NT2/D1 (cell line): Measurements from ENCODE around the gene NBDY.

Experiments used
- DNase-seq: peaks from one replicate; pipeline ENCODE4 v3.0.0-alpha.2; 2011; ENCODE audit warnings: low read depth, low spot score
- H3K27me3 ChIP-seq: 2 replicates; pipeline ENCODE4 v1.6.0; 2011; ENCODE audit warnings: mild to moderate bottlenecking; ENCODE audit not compliant: insufficient read length, insufficient read depth
- H3K36me3 ChIP-seq: 2 replicates; pipeline ENCODE4 v1.6.1; 2011; ENCODE audit warnings: mild to moderate bottlenecking, low read length, mixed read lengths; ENCODE audit not compliant: insufficient read depth, insufficient read length
- H3K4me1 ChIP-seq: 2 replicates; pipeline ENCODE4 v1.5.1; 2011; ENCODE audit not compliant: insufficient read depth, insufficient read length
- H3K4me3 ChIP-seq: 2 replicates; pipeline ENCODE4 v1.5.1; 2011; ENCODE audit warnings: low read depth; ENCODE audit not compliant: insufficient read length
- H3K9ac ChIP-seq: 2 replicates; pipeline ENCODE4 v1.6.0; 2011; ENCODE audit warnings: low read depth; ENCODE audit not compliant: insufficient read length
- H3K9me3 ChIP-seq: 2 replicates; pipeline ENCODE4 v1.5.1; 2011; ENCODE audit warnings: mild to moderate bottlenecking, low read length; ENCODE audit not compliant: insufficient read depth
- SUZ12 ChIP-seq: IDR thresholded peaks from 2 replicates; pipeline ENCODE4 v1.6.1; 2011; ENCODE audit not compliant: insufficient read length, insufficient read depth; ENCODE audit errors: extremely low read depth
- YY1 ChIP-seq: IDR thresholded peaks from 2 replicates; pipeline ENCODE4 v1.6.1; 2011; ENCODE audit not compliant: insufficient read length, insufficient read depth
- ZNF274 ChIP-seq: IDR thresholded peaks from 2 replicates; pipeline ENCODE4 v1.6.1; 2011; ENCODE audit warnings: mild to moderate bottlenecking, low read depth, low read length

The NBDY gene

GRCh38 chrX:56792270-56793111 lies 63.4 kb downstream of the NBDY start:
- H3K9me3 ChIP-seq, result no peaks in the 10 kb centered on the region
- no peaks in the 10 kb centered on the region for H3K27me3 ChIP-seq
- H3K36me3 ChIP-seq, result peaks cover 39% of the 10 kb centered on the region
- no peak for DNase-seq
- no peak overlapping the region for H3K4me3 ChIP-seq
- TF ChIP-seq ZNF274 (no peak), YY1 (no peak), SUZ12 (no peak)
- H3K4me1 ChIP-seq, result no peaks in the 10 kb centered on the region
- H3K9ac ChIP-seq, result no peak overlapping the region

GRCh38 chrX:56793112-56793430 lies 64.0 kb downstream of the NBDY start:
- no peak overlapping the region for H3K4me3 ChIP-seq
- TF ChIP-seq ZNF274 (no peak), SUZ12 (no peak), YY1 (no peak)
- peaks cover 39% of the 10 kb centered on the region for H3K36me3 ChIP-seq
- no peaks in the 10 kb centered on the region for H3K9me3 ChIP-seq
- H3K4me1 ChIP-seq, result no peaks in the 10 kb centered on the region
- no peak overlapping the region for H3K9ac ChIP-seq
- no peak for DNase-seq
- H3K27me3 ChIP-seq, result no peaks in the 10 kb centered on the region

GRCh38 chrX:56793521-56794320 lies 64.7 kb downstream of the NBDY start:
- no peaks in the 10 kb centered on the region for H3K27me3 ChIP-seq
- H3K9ac ChIP-seq, result no peak overlapping the region
- peaks cover 43% of the 10 kb centered on the region for H3K36me3 ChIP-seq
- TF ChIP-seq SUZ12, result no peak
- TF ChIP-seq YY1, result no peak
- no peak for TF ChIP-seq ZNF274
- no peaks in the 10 kb centered on the region for H3K4me1 ChIP-seq
- no peaks in the 10 kb centered on the region for H3K9me3 ChIP-seq
- H3K4me3 ChIP-seq, result no peak overlapping the region
- DNase-seq, result no peak

GRCh38 chrX:56794404-56795230 lies 65.6 kb downstream of the NBDY start:
- no peaks in the 10 kb centered on the region for H3K27me3 ChIP-seq
- H3K4me3 ChIP-seq, result no peak overlapping the region
- no peaks in the 10 kb centered on the region for H3K4me1 ChIP-seq
- peaks cover 42% of the 10 kb centered on the region for H3K36me3 ChIP-seq
- H3K9ac ChIP-seq, result no peak overlapping the region
- no peak for DNase-seq
- TF ChIP-seq SUZ12 (no peak), ZNF274 (no peak), YY1 (no peak)
- no peaks in the 10 kb centered on the region for H3K9me3 ChIP-seq

GRCh38 chrX:56795309-56795868 lies 66.3 kb downstream of the NBDY start:
- DNase-seq, result no peak
- H3K27me3 ChIP-seq, result no peaks in the 10 kb centered on the region
- H3K4me3 ChIP-seq, result no peak overlapping the region
- no peaks in the 10 kb centered on the region for H3K4me1 ChIP-seq
- no peak overlapping the region for H3K9ac ChIP-seq
- H3K36me3 ChIP-seq, result peaks cover 35% of the 10 kb centered on the region
- TF ChIP-seq SUZ12 (no peak), YY1 (no peak), ZNF274 (no peak)
- H3K9me3 ChIP-seq, result no peaks in the 10 kb centered on the region

- Histone ChIP-seq H3K27me3 (no peaks in the 10 kb centered on the region), H3K9me3 (no peaks in the 10 kb centered on the region), H3K4me1 (no peaks in the 10 kb centered on the region), H3K9ac (no peak overlapping the region), H3K36me3 (peaks cover 31% of the 10 kb centered on the region), H3K4me3 (no peak overlapping the region)
- no peak for DNase-seq
- TF ChIP-seq SUZ12, result no peak
- no peak for TF ChIP-seq ZNF274
- no peak for TF ChIP-seq YY1
These were observed 67.8 kb downstream of the NBDY start for GRCh38 chrX:56796641-56797395.
